Activated T-cell treated with anti-CD3 and anti-CD28 coated beads, Interleukin-2, amount 50 U/mL, for 72 hours (primary cell): Measurements from ENCODE around the gene RASD1. TPM values are rescaled to one million over a fixed set of nuclear protein-coding genes. Genes with fewer than 3 reads are reported as not detected.
A peak's percentile ranks its signal among the peaks of the same experiment; 100 is the strongest.

Source experiments
- ATAC-seq, 2 donors: fragments of 150-1000 bp; cut with Tn5 transposase; replicated peaks in 1 of 2; 2 replicates each; pipeline ENCODE4 v1.10.0; 2021; ENCODE audit warnings: moderate library complexity in 2 of 2, mild to moderate bottlenecking in 1 of 2
- DNase-seq, 2 donors: peaks; one replicate each; pipeline ENCODE4 v3.0.0; 2021 to 2022; ENCODE audit warnings: mixed read lengths in 1 of 2
- H3K27ac Mint-ChIP-seq: one replicate; pipeline ENCODE4 v1.8.0; 2022; ENCODE audit warnings: mild to moderate bottlenecking, moderate library complexity, mixed read lengths
- H3K27me3 Mint-ChIP-seq: one replicate; pipeline ENCODE4 v1.8.0; 2022; ENCODE audit warnings: low read depth, mixed read lengths
- H3K36me3 Mint-ChIP-seq, 2 donors: one replicate each; pipeline ENCODE4 v1.8.0; 2022; ENCODE audit warnings: mixed read lengths in 2 of 2, mild to moderate bottlenecking in 1 of 2; ENCODE audit not compliant: insufficient read depth in 2 of 2
- H3K4me1 Mint-ChIP-seq: one replicate; pipeline ENCODE4 v1.8.0; 2022; ENCODE audit warnings: low read depth, mixed read lengths
- H3K4me3 Mint-ChIP-seq, 2 donors: one replicate each; pipeline ENCODE4 v1.8.0; 2022; ENCODE audit warnings: mild to moderate bottlenecking in 2 of 2, mixed read lengths in 2 of 2, moderate library complexity in 2 of 2
- H3K9me3 Mint-ChIP-seq, 2 donors: one replicate each; pipeline ENCODE4 v1.8.0; 2022; ENCODE audit warnings: mixed read lengths in 2 of 2
- total RNA-seq, 2 donors: library from RNA; stranded (reverse); gene quantifications; one replicate each; pipeline ENCODE4 v1.2.3, GENCODE V29; 2022

The RASD1 gene
- total RNA-seq, 2 donors from 2014 or later, result 1.6 to 3.0 TPM

- no peak overlapping the region for H3K27ac Mint-ChIP-seq
- H3K4me1 Mint-ChIP-seq, result no peaks in the 10 kb centered on the region
- H3K27me3 Mint-ChIP-seq, result no peaks in the 10 kb centered on the region
- H3K36me3 Mint-ChIP-seq, result no peaks in the 10 kb centered on the region
- no peak overlapping the region for H3K4me3 Mint-ChIP-seq
- no peak for DNase-seq
- H3K9me3 Mint-ChIP-seq, result no peaks in the 10 kb centered on the region
- no peak for ATAC-seq
Observed at GRCh38 chr17:17503566-17504130, 7.5 kb upstream of the RASD1 start.

- H3K4me1 Mint-ChIP-seq, result no peaks in the 10 kb centered on the region
- DNase-seq (no peak), ATAC-seq (no peak)
- H3K27ac Mint-ChIP-seq, result no peak overlapping the region
- no peak overlapping the region for H3K4me3 Mint-ChIP-seq
- no peaks in the 10 kb centered on the region for H3K9me3 Mint-ChIP-seq
- no peaks in the 10 kb centered on the region for H3K27me3 Mint-ChIP-seq
- no peaks in the 10 kb centered on the region for H3K36me3 Mint-ChIP-seq
Observed at GRCh38 chr17:17502741-17503565, 6.8 kb upstream of the RASD1 start.

- Mint-ChIP-seq H3K36me3 (no peaks in the 10 kb centered on the region), H3K4me1 (peaks cover 5% of the 10 kb centered on the region), H3K9me3 (no peaks in the 10 kb centered on the region), H3K4me3 (no peak overlapping the region), H3K27ac (no peak overlapping the region), H3K27me3 (no peaks in the 10 kb centered on the region)
- ATAC-seq (no peak), DNase-seq (peak in 1 of 2 donors; percentile 34)
Observed at GRCh38 chr17:17500999-17501605, 4.9 kb upstream of the RASD1 start.

GRCh38 chr17:17499402-17500145 is 3.4 kb upstream of the RASD1 start:
- Mint-ChIP-seq H3K4me3 (no peak overlapping the region), H3K4me1 (peaks cover 14% of the 10 kb centered on the region), H3K27me3 (peaks cover 7% of the 10 kb centered on the region), H3K36me3 (no peaks in the 10 kb centered on the region), H3K27ac (no peak overlapping the region), H3K9me3 (no peaks in the 10 kb centered on the region)
- DNase-seq, result no peak
- ATAC-seq, result no peak

GRCh38 chr17:17498606-17499301 is 2.6 kb upstream of the RASD1 start:
- H3K27ac Mint-ChIP-seq, result no peak overlapping the region
- no peaks in the 10 kb centered on the region for H3K9me3 Mint-ChIP-seq
- ATAC-seq (no peak), DNase-seq (no peak)
- no peaks in the 10 kb centered on the region for H3K36me3 Mint-ChIP-seq
- peaks cover 14% of the 10 kb centered on the region for H3K4me1 Mint-ChIP-seq
- peaks cover 7% of the 10 kb centered on the region for H3K27me3 Mint-ChIP-seq
- no peak overlapping the region for H3K4me3 Mint-ChIP-seq

- no peaks in the 10 kb centered on the region for H3K36me3 Mint-ChIP-seq
- H3K27me3 Mint-ChIP-seq, result peaks cover 7% of the 10 kb centered on the region
- no peak overlapping the region for H3K27ac Mint-ChIP-seq
- no peak overlapping the region for H3K4me3 Mint-ChIP-seq
- no peaks in the 10 kb centered on the region for H3K9me3 Mint-ChIP-seq
- peaks cover 14% of the 10 kb centered on the region for H3K4me1 Mint-ChIP-seq
- DNase-seq, result no peak
- ATAC-seq, result no peak
Observed at GRCh38 chr17:17497845-17498520, 1.8 kb upstream of the RASD1 start.

GRCh38 chr17:17497065-17497844 is 1.1 kb upstream of the RASD1 start:
- peaks cover 0 to 3% of the 10 kb centered on the region in 2 donors for H3K36me3 Mint-ChIP-seq
- H3K27ac Mint-ChIP-seq, result no peak overlapping the region
- H3K4me3 Mint-ChIP-seq, result peak overlapping the region; percentile 58 to 61
- ATAC-seq (no peak), DNase-seq (no peak)
- peaks cover 14% of the 10 kb centered on the region for H3K4me1 Mint-ChIP-seq
- peaks cover 7% of the 10 kb centered on the region for H3K27me3 Mint-ChIP-seq
- no peaks in the 10 kb centered on the region for H3K9me3 Mint-ChIP-seq

- H3K27me3 Mint-ChIP-seq, result peaks cover 7% of the 10 kb centered on the region
- peaks cover 14% of the 10 kb centered on the region for H3K4me1 Mint-ChIP-seq
- H3K9me3 Mint-ChIP-seq, result no peaks in the 10 kb centered on the region
- peak; percentile 10 to 30 for ATAC-seq
- peak overlapping the region; percentile 80 for H3K27ac Mint-ChIP-seq
- H3K36me3 Mint-ChIP-seq, result peaks cover 0 to 3% of the 10 kb centered on the region in 2 donors
- H3K4me3 Mint-ChIP-seq, result peak overlapping the region; percentile 86 to 95
- peak; percentile 44 to 49 for DNase-seq
Observed at GRCh38 chr17:17495536-17496188, 533 bp downstream of the RASD1 start.

GRCh38 chr17:17494870-17495535 is 1.2 kb downstream of the RASD1 start:
- H3K27me3 Mint-ChIP-seq, result peaks cover 7% of the 10 kb centered on the region
- peaks cover 0 to 3% of the 10 kb centered on the region in 2 donors for H3K36me3 Mint-ChIP-seq
- no peak for ATAC-seq
- H3K9me3 Mint-ChIP-seq, result no peaks in the 10 kb centered on the region
- peak overlapping the region; percentile 86 to 95 for H3K4me3 Mint-ChIP-seq
- H3K4me1 Mint-ChIP-seq, result peaks cover 14% of the 10 kb centered on the region
- no peak overlapping the region for H3K27ac Mint-ChIP-seq
- DNase-seq, result peak; percentile 31 to 33

GRCh38 chr17:17494499-17494869 is 1.7 kb downstream of the RASD1 start:
- no peaks in the 10 kb centered on the region for H3K9me3 Mint-ChIP-seq
- no peak overlapping the region for H3K27ac Mint-ChIP-seq
- H3K36me3 Mint-ChIP-seq, result peaks cover 0 to 3% of the 10 kb centered on the region in 2 donors
- peaks cover 14% of the 10 kb centered on the region for H3K4me1 Mint-ChIP-seq
- H3K4me3 Mint-ChIP-seq, result peak overlapping the region in 1 of 2 donors; percentile 95
- H3K27me3 Mint-ChIP-seq, result peaks cover 7% of the 10 kb centered on the region
- ATAC-seq (no peak), DNase-seq (no peak)

- DNase-seq (no peak), ATAC-seq (no peak)
- Mint-ChIP-seq H3K27ac (no peak overlapping the region), H3K4me3 (peak overlapping the region in 1 of 2 donors; percentile 31), H3K9me3 (no peaks in the 10 kb centered on the region), H3K4me1 (peaks cover 16% of the 10 kb centered on the region), H3K36me3 (peaks cover 0 to 3% of the 10 kb centered on the region in 2 donors), H3K27me3 (peaks cover 7% of the 10 kb centered on the region)
Observed at GRCh38 chr17:17493986-17494466, 2.2 kb downstream of the RASD1 start.
